Germinal center (tissue), 1 donor: ENCODE measurements around the gene DVL1.
"Not testable (repeated sequence)": the region's sequence is repeated elsewhere in the genome, so short reads cannot be mapped to it uniquely, and the experiment has no call there.

ENCODE experiments used
- DNase-seq: peaks from one replicate; pipeline ENCODE4 v3.0.0; 2012; ENCODE audit warnings: mixed read lengths, low spot score

Gene DVL1

DNA sequence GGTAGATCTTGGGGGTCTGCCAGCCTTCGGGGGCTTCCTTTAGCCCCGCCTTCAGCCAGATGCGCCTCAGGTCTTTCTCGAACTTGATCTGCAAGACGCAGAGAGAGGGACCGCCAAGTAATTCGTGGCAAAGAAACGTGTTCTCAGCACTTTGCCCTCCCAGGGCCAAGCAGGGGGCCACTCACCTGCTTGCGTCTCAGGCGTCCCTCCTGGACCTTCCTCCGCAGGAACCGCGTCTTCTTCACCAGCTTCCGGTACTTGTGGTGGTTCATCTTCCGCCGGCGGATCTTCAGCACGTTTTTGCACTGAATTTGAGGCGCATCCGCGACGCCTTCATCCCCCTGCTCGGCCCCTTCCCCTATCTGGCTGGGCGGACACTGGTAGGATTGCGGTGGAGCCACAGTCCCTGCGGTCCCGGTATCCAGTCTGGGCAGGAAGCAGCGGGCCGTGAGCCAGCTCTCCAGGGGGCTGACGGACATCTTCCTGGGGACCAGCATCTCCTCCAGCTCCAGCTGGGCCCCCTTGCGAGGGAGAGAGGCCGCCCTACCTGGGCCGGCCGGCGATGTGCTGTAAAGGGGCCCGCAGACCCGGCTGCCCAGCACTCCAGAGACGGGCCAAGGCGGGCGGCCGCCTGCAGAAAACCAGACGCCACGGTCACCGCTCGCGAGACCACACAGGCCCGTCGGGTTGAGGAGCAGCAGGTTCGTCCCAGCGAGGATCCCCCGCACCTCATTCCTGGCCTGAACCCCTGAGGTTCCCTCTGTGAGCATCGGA lies 24.8 kb upstream of the DVL1 start:
- DNase-seq = no peak

DNA sequence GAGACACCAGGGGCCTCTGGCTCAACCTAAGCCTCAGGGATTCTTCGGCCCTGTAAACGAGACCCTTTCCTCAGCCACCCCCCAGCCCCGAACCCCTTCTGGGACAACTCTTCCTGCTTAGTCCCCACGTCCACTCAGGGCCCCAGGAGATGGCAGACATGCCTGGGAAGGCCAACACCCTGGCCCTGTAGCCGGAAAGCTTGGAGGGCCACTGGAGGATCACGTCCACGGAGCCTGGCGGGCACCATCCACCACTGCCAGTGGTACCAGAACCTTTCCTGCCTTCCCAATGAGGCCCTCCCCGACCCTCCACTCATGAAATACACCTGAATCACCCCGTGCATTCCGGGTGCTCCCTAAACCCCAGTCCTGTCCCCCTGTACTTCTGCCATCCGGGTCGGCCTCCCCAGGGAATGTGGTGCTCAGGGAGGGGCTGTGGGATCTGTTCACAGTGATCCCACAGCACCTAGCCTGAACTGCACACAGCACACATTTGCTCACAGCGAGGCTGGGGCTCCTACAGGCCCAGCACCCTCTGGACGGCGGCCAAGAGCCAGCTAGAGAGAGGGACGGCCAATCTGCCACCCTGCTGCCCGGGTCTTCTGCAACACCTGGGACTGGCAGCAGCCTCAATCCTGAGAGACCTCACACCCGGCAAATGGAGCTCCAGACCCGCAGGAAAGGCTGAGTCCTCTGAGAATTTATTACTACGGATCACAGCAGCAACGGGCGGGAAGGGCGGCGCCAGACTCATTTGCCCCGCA lies 24.0 kb upstream of the DVL1 start:
- no peak for DNase-seq

DNA sequence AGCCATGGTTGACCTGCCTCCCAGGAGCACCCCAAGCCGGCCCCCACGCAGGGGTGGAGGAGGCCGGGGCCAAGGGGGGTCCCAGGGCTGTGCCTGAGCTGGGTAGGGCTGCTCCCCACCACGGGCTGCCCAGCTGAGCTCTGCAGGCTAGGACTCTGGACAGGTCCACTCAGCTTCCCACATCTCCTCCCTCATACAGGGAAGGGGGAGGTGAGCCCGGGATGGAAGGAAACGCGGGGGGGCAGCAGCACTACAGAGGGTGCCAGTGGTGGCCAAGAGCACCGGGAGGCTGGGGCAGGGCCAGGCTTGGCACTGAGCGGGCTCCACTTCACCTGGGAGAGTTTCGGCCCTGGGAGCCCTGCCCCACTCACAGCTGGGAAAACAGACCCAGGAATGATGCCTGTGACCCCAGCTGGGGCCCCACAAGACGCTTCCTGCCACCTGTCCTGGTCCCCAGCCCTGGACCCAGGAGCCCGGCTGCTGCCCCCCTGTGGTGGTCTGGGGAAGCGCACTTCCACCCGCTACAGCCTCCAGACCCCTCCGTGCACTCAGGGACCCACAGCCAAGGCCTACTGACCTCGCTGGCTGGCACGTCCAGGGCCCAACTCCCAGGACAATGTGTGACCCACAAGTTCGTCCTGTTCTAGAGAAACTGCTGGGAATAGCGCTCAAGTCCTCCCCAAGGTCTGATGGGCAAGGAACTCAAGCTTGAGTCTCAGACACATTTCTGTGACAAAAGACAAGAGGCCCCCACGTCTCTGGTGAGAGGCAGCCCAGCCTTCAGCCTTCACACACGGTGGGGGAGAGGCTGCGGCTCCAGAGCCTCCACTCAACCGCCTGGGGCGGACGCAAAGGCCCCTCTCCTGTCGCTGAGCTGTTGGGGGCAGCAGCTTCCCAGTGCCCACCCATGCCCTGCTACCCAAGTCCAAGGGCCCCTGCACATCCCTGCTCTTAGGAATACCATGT lies 22.8 kb upstream of the DVL1 start:
- peak; percentile 87 for DNase-seq

DNA sequence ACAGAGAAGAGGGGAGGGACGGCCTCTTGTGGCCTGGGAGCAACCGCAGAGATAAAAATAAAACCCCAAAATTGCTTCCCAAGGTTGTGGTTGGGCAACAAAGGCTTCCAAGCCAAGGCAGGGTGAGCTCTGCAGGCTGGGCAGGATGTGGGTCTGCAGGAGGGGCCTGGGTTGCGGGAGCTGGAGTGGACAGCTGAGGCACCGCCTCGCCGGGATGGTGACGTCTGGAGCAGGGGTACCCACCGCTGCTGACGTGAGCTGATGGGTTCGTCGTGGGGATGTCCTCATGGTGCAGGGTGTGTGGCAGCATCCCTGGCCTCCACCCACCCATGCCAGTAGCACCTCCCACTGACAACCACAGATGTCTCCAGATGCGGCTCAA lies 22.1 kb upstream of the DVL1 start:
- DNase-seq = no peak

DNA sequence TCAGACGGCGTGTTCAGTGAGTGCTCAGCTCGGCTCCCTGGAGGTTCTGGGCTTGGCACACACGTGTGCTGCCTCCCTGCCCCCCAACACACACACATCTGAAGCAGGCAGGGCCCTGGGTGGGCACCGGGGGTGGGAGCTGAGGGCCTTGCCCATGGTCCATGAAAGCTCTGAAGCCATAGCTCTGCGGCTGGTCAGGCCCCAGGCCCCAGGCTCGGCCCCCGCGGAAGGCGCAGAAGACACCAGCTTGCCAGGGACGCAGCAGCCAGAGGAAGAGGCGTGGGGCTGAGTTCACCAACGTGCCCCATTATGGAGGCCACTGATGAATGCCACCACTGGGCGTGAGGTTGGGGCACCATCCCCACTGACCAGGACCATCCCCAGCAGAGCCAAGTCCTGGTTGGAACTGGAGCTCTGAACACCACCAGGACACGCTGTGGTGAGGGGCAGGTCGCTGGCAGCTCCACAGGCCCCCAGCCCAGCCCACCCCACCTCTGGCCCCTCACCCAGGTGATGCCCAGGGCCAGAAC lies 21.6 kb upstream of the DVL1 start:
- DNase-seq = no peak

DNA sequence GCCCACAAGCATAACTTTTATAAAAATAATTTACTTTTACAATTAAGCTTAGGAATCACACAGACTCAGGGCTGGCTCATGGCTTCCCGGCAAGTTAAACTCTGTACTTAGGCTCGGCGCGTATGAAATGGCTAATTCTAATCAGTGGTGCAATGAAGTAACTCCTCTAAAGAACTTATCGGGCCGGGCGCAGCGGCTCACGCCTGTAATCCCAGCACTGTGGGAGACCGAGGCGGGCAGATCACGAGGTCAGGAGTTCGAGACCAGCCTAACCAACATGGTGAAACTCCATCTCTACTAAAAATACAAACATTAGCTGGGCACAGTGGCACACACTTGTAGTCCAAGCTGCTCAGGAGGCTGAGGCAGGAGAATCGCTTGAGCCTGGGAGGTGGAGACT lies 20.9 kb upstream of the DVL1 start:
- DNase-seq = not testable (repeated sequence)

DNA sequence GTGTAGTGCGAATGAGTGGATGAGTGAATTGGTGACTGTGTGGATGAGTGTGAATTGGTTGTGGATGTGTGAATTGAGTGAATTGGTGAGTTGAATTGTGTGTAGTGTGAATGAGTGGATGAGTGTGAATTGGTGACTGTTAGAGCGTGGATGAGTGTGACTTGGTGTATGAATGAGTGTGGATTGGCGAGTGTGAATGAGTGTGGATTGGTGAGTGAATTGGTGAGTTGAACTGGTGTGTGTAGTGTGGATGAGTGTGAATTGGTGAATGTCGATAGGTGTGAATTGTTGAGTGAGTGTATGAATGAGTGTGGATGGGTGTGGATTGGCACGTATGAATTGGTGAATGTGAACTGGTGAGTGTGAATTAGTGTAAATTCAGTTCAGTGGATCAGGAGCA lies 18.1 kb upstream of the DVL1 start:
- DNase-seq = no peak

DNA sequence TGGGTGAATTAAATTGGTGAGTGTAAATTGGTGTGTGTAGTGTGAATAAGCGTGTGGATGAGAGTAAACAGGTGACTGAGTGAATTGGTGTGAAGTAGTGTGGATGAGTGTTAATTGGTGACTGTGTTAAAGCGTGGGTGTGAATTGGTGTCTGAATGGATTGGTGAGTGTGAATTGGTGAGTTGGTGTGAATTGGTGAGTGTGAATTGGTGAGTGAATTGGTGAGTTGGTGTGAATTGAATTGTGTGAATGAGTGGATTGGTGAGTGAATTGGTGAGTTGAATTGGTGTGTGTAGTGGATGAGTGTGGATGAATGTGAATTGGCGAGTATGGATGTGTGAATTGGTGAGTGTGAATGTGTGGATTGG lies 17.5 kb upstream of the DVL1 start:
- no peak for DNase-seq

DNA sequence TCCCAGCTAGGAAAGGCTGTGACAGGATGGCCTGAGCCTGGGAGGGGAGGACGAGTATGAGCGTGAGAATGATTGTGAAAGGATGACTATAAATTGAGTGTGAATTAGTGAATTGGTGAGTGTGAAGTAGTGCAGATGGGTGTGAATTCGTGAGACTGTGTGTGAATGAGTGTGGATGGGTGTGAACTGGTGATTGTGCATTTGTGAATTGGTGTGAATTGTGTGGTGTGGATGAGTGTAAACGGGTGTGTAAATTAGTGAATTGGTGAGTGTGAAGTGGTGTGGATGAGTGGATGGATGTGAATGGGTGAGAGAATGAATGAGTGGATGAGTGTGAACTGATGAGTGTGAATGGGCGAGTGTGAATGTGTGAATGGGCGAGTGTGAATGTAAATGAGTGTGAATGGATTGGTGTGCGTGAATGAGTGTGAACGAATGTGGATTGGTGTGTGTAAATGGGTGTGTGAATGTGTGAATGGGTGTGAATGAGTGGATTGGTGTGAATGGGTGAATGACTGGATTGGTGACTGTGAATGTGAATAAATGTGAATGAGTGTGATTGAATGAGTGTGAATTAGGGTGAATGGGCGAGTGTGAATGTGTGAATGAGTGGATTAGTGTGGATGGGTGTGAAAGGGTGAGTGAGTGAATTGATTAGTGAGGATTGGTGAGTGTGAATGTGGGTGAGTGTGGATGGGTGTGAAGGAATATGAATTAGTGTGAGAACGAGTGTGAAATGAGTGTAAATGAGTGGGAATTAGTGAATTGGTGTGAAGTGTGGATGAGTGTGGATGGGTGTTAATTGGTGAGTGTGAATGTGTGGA lies 16.9 kb upstream of the DVL1 start:
- no peak for DNase-seq

DNA sequence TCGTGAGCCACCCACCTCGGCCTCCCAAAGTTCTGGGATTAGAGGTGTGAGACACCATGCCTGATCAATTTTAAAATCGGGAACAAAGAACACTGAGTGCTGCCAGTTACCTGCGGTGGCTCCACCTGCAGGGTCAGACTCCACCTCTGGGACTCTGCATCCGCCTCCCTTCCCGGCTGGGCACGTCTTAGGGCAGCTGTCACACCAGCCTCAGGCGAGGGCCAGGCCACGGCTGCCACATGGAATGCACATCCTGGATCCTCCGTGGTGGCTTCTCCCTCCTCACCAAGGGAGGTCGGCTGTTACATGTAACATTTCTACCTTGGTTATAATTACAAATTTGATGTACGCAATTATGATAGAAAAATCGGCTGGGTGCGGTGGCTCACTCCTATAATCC lies 15.0 kb upstream of the DVL1 start:
- DNase-seq = no peak

DNA sequence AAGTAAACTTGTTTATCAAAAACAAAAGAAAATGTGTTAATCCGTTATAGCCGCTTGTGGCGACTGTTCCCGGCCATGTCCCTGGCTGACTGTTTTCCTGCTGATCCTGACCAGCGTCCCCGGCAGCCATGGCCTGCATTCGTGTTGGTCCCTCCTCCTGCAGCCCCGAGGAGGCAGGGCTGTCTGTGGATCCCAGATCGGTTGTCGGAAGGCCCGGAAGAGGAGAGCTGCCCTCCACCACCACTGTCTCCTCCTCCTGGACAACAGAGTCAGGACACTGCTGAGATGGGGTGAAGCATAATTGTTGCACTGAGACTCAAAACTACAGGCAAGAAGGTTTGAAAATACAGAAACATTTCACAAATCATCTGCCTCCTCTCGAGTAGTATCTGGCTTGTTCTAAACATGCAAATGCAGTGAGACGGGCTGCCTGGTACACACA lies 12.8 kb upstream of the DVL1 start:
- DNase-seq = no peak

DNA sequence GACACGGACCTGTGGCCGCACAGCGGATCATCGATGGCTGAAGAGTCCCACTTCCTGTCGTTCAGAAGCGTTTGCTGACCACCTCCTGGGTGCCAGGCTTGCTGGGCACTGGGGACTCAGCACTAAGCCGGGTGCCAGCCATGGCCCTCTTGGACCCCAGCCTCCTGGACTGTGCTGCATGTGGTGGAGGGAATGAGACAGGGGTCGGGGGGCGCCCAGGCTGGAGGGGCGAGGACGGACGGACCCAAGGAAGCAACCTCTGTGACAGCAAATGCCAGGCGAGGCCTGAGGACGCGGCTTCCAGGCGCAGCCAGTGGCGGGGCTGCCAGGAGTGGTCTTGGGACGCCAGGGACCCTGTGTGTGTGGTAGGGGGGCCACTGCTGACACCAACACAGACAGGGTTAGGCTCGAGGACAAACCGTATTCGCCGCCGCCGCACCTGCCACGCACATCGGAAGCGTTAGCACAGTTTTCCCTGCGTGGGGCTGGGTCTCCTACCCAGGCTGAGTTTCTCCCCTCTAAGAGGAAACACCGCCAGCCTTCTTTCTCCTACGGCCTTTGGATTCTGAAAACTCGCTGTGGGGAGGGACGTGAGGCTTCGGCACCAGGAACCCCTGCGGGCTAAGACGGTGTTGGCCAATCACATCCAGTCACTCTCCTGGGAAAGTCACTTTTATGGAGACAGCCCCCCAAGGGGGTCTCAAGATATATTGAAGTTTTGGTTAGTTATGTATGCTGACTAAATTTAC lies 12.2 kb upstream of the DVL1 start:
- no peak for DNase-seq

DNA sequence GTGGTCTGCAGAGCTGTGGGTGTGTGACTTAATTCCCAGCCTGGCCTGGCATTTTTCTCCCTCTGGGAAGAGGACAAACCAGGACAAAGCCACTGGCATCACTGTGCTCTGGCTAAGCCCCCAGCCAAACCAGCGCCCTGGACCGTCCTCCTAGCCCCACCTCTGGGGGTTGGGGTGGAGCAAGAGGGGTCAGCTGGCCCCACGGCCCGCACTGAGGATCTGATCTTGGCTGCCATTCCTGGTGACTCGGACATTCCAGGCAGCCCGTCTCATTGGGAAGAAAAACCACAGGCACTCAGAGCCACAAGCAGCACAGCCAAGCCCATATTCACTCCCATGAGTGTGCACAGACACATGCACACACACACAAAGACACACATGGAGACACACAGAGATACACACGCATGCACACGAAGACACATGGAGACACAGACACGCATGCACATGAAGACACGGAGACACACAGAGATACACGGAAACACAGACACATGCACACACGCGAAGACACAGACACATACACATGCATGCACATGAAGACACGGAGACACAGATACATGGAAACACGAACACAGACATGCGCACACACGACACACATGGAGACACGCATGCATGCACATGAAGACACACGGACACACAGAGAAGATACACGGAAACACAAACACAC lies 11.4 kb upstream of the DVL1 start:
- no peak for DNase-seq

DNA sequence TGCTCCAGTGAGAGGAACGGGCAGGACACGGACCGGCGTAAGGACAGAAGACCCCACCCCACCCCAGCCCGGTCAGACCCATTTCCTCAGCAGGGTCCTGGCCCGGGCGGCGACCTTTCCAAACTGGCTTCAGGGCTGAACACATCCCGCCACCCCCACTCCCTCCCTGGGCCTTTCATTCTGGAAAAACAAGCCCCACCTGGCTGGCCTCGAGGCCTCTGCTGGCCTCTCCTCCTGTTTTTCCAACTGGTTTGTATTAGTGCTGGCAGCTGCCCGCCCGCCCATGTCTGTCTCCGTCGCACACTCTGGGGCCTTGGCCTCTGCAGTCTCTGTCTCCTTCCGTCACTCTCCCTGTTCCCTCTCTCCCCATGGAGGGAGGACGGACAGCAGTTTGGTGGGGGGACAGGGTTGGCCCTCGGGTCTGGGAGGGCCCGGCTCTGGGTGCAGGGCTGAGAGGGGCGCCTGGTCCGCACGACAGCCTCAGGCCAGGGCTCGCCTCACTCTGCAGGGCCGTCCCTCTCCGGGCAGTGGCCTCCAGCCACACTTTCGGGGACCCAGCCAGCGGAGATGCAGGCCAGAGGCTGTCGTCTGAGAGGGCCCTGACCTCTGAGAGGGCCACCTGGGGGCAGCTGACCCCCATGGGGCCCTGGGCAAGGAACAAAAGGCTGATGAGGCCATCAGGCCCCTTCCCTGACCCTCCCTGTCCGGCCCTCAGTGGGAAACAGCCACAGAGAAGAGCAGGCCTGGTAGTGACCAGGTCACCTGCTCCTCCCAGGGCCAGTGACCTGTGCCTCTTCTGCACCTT lies 10.6 kb upstream of the DVL1 start:
- DNase-seq = no peak

DNA sequence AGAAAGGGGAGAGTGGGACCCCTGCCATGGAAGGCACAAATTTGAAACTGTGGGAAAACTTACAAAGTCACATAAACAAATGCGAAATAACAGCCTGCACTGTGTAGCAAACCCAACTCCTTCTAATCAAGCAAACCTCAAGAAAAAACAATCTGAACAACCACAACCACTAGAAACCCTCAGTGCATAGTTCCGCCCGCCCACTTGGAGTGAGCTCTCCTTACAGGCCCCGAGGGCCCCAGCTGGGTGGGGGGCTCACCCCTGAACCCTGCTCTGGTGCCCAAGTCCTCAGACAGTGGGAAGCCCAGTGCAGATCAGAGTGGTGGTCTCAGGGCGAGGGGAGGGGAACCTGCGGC lies 10.1 kb upstream of the DVL1 start:
- no peak for DNase-seq

DNA sequence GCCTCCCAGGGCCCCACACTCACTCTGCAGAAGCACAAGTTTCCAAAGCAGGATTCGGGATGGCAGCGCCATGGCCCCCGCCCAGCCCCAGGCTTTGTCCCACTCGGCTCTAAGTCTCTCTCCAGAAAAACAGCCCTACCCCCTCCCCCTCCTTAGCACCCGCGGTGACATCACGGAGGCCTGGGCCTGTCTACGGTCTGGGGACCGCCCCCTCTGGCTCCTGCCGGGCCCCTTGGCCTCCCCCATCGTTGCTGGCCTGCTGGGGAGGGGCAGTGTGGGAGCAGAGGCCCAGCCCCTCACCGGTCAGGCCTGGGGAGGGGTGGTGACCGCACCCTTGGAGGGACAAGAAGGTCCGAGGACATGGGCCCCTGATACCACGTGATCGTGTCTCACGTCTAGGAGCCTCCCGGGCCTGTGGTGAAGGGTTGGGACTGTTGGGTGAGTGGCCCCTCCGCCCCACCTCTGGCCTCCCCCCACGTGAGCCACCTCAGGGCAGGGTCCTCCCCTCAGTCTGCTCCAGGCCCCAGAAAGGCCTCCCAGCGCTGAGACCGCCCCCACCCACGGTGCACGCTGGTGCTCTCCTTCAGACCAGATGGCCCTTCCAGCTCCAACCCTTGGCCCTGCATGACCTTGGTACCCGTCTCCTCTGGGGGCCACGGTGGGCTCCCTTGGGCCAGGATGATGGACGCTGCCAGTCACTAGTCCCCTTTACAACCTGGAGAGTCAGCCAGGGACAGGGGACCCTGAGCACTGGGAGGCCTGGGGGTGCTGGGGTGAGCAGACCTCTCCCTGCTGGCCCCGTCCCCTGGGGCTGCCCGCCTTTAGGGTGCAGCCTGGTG lies 9.4 kb upstream of the DVL1 start, which contains the start of gene MXRA8:
MXRA8 (minus strand) TSS at position 123 of the 839 bp plus-strand sequence; CDS start at position 72, 51 bp downstream.
- no peak for DNase-seq

DNA sequence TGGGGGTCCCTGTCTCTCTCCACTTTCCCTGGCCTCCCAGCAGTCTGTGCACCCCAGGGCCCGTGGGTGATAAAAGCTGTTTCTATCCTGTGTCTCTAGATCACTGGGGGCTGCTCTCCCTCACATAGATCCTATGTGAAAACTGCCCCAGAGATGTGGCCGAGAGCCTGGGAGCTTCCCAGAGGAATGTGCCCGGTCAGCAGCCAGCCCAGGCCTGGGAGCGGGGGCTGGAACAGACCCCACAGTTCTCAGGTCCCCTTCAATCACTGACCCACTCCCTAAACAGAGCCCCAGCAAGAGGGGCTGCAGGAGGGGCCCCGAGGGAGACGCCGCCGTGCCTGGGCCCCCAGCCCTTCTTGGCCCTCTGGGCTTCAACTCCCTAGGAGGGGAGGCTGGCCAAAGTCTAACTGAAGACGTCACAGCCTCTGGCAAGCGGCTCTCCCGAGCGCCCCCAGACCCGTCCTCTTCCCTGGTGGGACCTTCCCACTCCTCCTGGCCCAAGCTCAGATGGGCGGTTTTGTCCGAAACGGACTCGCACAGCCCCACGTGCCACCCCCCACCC lies 8.7 kb upstream of the DVL1 start:
- no peak for DNase-seq
